GM20431 (cell line): Measurements from ENCODE around the gene NOP9.
"Not testable (repeated sequence)": the region's sequence is repeated elsewhere in the genome, so short reads cannot be mapped to it uniquely, and the experiment has no call there.

ENCODE experiments used
- in situ Hi-C: fragments of 300-500 bp; cut with MseI, MboI; formaldehyde crosslinking; loops from one replicate; pipeline ENCODE4 v1.15.0; 2020; ENCODE audit warnings: low sequenced_read_pairs; ENCODE audit not compliant: unreplicated experiment

NOP9 gene

GRCh38 chr14:24321212-24321975, 21.7 kb downstream of the NOP9 start:
- in situ Hi-C loops, result no loop called here

- in situ Hi-C loops, result no loop called here
Measured at GRCh38 chr14:24322672-24323071, 23.0 kb downstream of the NOP9 start.

GRCh38 chr14:24323341-24323740, 23.7 kb downstream of the NOP9 start:
- in situ Hi-C loops, result no loop called here

- in situ Hi-C loops, result no loop called here
Measured at GRCh38 chr14:24324024-24324423, 24.4 kb downstream of the NOP9 start.

GRCh38 chr14:24325041-24325530, 25.4 kb downstream of the NOP9 start:
- in situ Hi-C loops, result no loop called here

GRCh38 chr14:24325963-24326362, 26.3 kb downstream of the NOP9 start:
- in situ Hi-C loops, result no loop called here

GRCh38 chr14:24327303-24327702, 27.7 kb downstream of the NOP9 start:
- in situ Hi-C loops, result no loop called here

- in situ Hi-C loops, result not testable (repeated sequence)
Measured at GRCh38 chr14:24327914-24328313, 28.3 kb downstream of the NOP9 start.

- in situ Hi-C loops, result no loop called here
Measured at GRCh38 chr14:24329073-24329663, 29.5 kb downstream of the NOP9 start.

- in situ Hi-C loops, result loop anchor here (10.0 kb wide), 1 partner anchor 105 kb away; no protein-coding TSS in a partner anchor
Measured at GRCh38 chr14:24329736-24330135, 30.1 kb downstream of the NOP9 start.

GRCh38 chr14:24330973-24331674, 31.5 kb downstream of the NOP9 start:
- in situ Hi-C loops, result loop anchor here (10.0 kb wide), 1 partner anchor 104 kb away; no protein-coding TSS in a partner anchor

GRCh38 chr14:24331731-24332267, 32.1 kb downstream of the NOP9 start:
- in situ Hi-C loops, result loop anchor here (10.0 kb wide), 1 partner anchor 103 kb away; no protein-coding TSS in a partner anchor

GRCh38 chr14:24332268-24332993, 32.8 kb downstream of the NOP9 start:
- in situ Hi-C loops, result loop anchor here (10.0 kb wide), 1 partner anchor 102 kb away; no protein-coding TSS in a partner anchor

- in situ Hi-C loops, result loop anchor here (10.0 kb wide), 1 partner anchor 100 kb away; no protein-coding TSS in a partner anchor
Measured at GRCh38 chr14:24334431-24335291, 35.0 kb downstream of the NOP9 start, which contains the start of gene ADCY4. Gene ADCY4, minus strand, starts transcription at chr14:24335071. Its CDS starts 419 bp downstream, at chr14:24334652.

- in situ Hi-C loops, result loop anchor here (10.0 kb wide), 1 partner anchor 99 kb away; no protein-coding TSS in a partner anchor
Measured at GRCh38 chr14:24335461-24336171, 36.0 kb downstream of the NOP9 start.

- in situ Hi-C loops, result loop anchor here (10.0 kb wide), 1 partner anchor 98 kb away; no protein-coding TSS in a partner anchor
Measured at GRCh38 chr14:24337144-24337823, 37.6 kb downstream of the NOP9 start.

- in situ Hi-C loops, result loop anchor here (10.0 kb wide), 1 partner anchor 97 kb away; no protein-coding TSS in a partner anchor
Measured at GRCh38 chr14:24337824-24338175, 38.1 kb downstream of the NOP9 start.
